ENCODE data around the gene WDR26.

Gene WDR26

GRCh38 chr1:224375059-224375458 lies 59.5 kb downstream of the WDR26 start:
- DNase-seq (ENCODE audit: low spot score), result no peak
- no peak for TF ChIP-seq CTCF (IDR thresholded peaks at IDR 0.05; ENCODE audit: extremely low read depth, missing control alignments)

- TF ChIP-seq CTCF (IDR thresholded peaks at IDR 0.05; ENCODE audit: extremely low read depth, missing control alignments), result no peak
- DNase-seq (ENCODE audit: low spot score), result no peak
These were observed 61.5 kb downstream of the WDR26 start for GRCh38 chr1:224373008-224373590.

GRCh38 chr1:224368409-224368808 lies 66.2 kb downstream of the WDR26 start:
- DNase-seq (ENCODE audit: low spot score), result peak; percentile 34
- TF ChIP-seq CTCF (IDR thresholded peaks at IDR 0.05; ENCODE audit: extremely low read depth, missing control alignments), result no peak

GRCh38 chr1:224359207-224359606 lies 75.4 kb downstream of the WDR26 start:
- TF ChIP-seq CTCF (IDR thresholded peaks at IDR 0.05; ENCODE audit: extremely low read depth, missing control alignments), result no peak
- no peak for DNase-seq (ENCODE audit: low spot score)

- DNase-seq (ENCODE audit: low spot score), result no peak
- no peak for TF ChIP-seq CTCF (IDR thresholded peaks at IDR 0.05; ENCODE audit: extremely low read depth, missing control alignments)
These were observed 76.4 kb downstream of the WDR26 start for GRCh38 chr1:224358237-224358636.

- no peak for DNase-seq (ENCODE audit: low spot score)
- TF ChIP-seq CTCF (IDR thresholded peaks at IDR 0.05; ENCODE audit: extremely low read depth, missing control alignments), result no peak
These were observed 76.9 kb downstream of the WDR26 start for GRCh38 chr1:224357626-224358124.

- TF ChIP-seq CTCF (IDR thresholded peaks at IDR 0.05; ENCODE audit: extremely low read depth, missing control alignments), result no peak
- DNase-seq (ENCODE audit: low spot score), result peak; percentile 97
These were observed 77.6 kb downstream of the WDR26 start, which contains the start of gene CNIH4 for GRCh38 chr1:224356685-224357625. Gene CNIH4, plus strand, starts transcription at chr1:224356879. Its CDS starts 46 bp downstream, at chr1:224356925.
